GM23338 (cell line): ENCODE measurements around the gene LRRC28. TPM values are rescaled to one million over a fixed set of nuclear protein-coding genes. Genes with fewer than 3 reads are reported as not detected.

ENCODE experiments used
- ATAC-seq: fragments of 200-7000 bp; cut with Tn5 transposase; 3 replicates; pipeline ENCODE4 v1.9.1; 2020
- DNase-seq: peaks from one replicate; pipeline ENCODE4 v3.0.0-alpha.2; 2015; ENCODE audit warnings: low spot score
- H2AFZ ChIP-seq: fragments of 200-600 bp; sonication (generic); 2 replicates; pipeline ENCODE4 v1.8.0; 2016; ENCODE audit warnings: antibody characterized with exemption, mild to moderate bottlenecking, moderate library complexity
- H3F3A ChIP-seq: fragments of 200-600 bp; sonication (generic); replicated peaks from 2 replicates; pipeline ENCODE4 v1.8.0; 2017; ENCODE audit warnings: antibody characterized with exemption, mixed run types, low read depth
- H3K27ac ChIP-seq: fragments of 200-600 bp; sonication (generic); 2 replicates; pipeline ENCODE4 v1.6.1; 2016; ENCODE audit warnings: low read depth
- H3K27me3 ChIP-seq: fragments of 200-600 bp; sonication (generic); 2 replicates; pipeline ENCODE4 v1.8.0; 2016; ENCODE audit warnings: mild to moderate bottlenecking, mixed run types, moderate library complexity; ENCODE audit not compliant: insufficient read depth
- H3K36me3 ChIP-seq: fragments of 200-600 bp; sonication (generic); 2 replicates; pipeline ENCODE4 v1.8.0; 2016; ENCODE audit warnings: mild to moderate bottlenecking; ENCODE audit not compliant: insufficient read depth
- H3K4me1 ChIP-seq: fragments of 200-600 bp; sonication (generic); 2 replicates; pipeline ENCODE4 v1.8.0; 2016; ENCODE audit warnings: mild to moderate bottlenecking, moderate library complexity; ENCODE audit not compliant: insufficient read depth
- H3K4me2 ChIP-seq: fragments of 200-600 bp; sonication (generic); 2 replicates; pipeline ENCODE4 v1.7.1; 2017; ENCODE audit warnings: mixed run types
- H3K4me3 ChIP-seq: fragments of 200-600 bp; sonication (generic); 2 replicates; pipeline ENCODE4 v1.6.1; 2016; ENCODE audit warnings: mixed run types
- H3K79me2 ChIP-seq: fragments of 200-600 bp; sonication (generic); replicated peaks from 2 replicates; pipeline ENCODE4 v1.8.0; 2017; ENCODE audit warnings: mild to moderate bottlenecking; ENCODE audit not compliant: insufficient read depth
- H3K9me2 ChIP-seq: fragments of 200-600 bp; sonication (generic); 2 replicates; pipeline ENCODE4 v1.8.0; 2017; ENCODE audit not compliant: insufficient read depth
- H4K20me1 ChIP-seq: fragments of 200-600 bp; sonication (generic); replicated peaks from 2 replicates; pipeline ENCODE4 v1.8.0; 2017; ENCODE audit warnings: mild to moderate bottlenecking; ENCODE audit not compliant: insufficient read depth
- H3K27ac Mint-ChIP-seq: 2 replicates; pipeline ENCODE4 v1.8.0; 2020; ENCODE audit warnings: inconsistent platforms, mild to moderate bottlenecking, moderate library complexity, mixed read lengths
- H3K27me3 Mint-ChIP-seq: 3 replicates; pipeline ENCODE4 v1.8.0; 2022; ENCODE audit warnings: low read depth, mild to moderate bottlenecking, moderate library complexity, mixed read lengths, inconsistent platforms; ENCODE audit not compliant: insufficient read depth, poor library complexity
- H3K36me3 Mint-ChIP-seq: 3 replicates; pipeline ENCODE4 v1.8.0; 2021; ENCODE audit warnings: low read depth, mild to moderate bottlenecking, inconsistent platforms, moderate library complexity, mixed read lengths
- H3K4me1 Mint-ChIP-seq: 3 replicates; pipeline ENCODE4 v1.8.0; 2020; ENCODE audit warnings: mild to moderate bottlenecking, inconsistent platforms, mixed read lengths
- H3K4me3 Mint-ChIP-seq: 3 replicates; pipeline ENCODE4 v1.8.0; 2021; ENCODE audit warnings: moderate library complexity, mild to moderate bottlenecking, inconsistent platforms, mixed read lengths
- H3K9me3 Mint-ChIP-seq: 3 replicates; pipeline ENCODE4 v1.8.0; 2020; ENCODE audit warnings: moderate library complexity, mild to moderate bottlenecking, inconsistent platforms, mixed read lengths
- EZH2 ChIP-seq: fragments of 200-600 bp; sonication (generic); IDR thresholded peaks from one replicate; pipeline ENCODE4 v1.8.0; 2017; ENCODE audit warnings: antibody characterized with exemption, mild to moderate bottlenecking, low read depth; ENCODE audit not compliant: unreplicated experiment
- EZH2phosphoT487 ChIP-seq: fragments of 200-600 bp; sonication (generic); IDR thresholded peaks from one replicate; pipeline ENCODE4 v1.8.1; 2018; ENCODE audit warnings: antibody characterized with exemption; ENCODE audit not compliant: unreplicated experiment
- JUNB ChIP-seq: IDR thresholded peaks from one replicate; pipeline ENCODE4 v1.6.1; 2016; ENCODE audit warnings: antibody characterized with exemption; ENCODE audit not compliant: unreplicated experiment
- NANOG ChIP-seq: IDR thresholded peaks from 2 replicates; pipeline ENCODE4 v1.6.1; 2016; ENCODE audit warnings: antibody characterized with exemption, borderline replicate concordance
- POLR2AphosphoS5 ChIP-seq: IDR thresholded peaks from 2 replicates; pipeline ENCODE4 v1.6.1; 2016; ENCODE audit warnings: antibody characterized with exemption, low read depth
- ZNF114 ChIP-seq: fragments of 250-450 bp; sonication (Bioruptor Pico); IDR thresholded peaks from 2 replicates; pipeline ENCODE4 v1.5.0; 2020; ENCODE audit warnings: mild to moderate bottlenecking, moderate library complexity
- ZNF331 ChIP-seq: fragments of 250-450 bp; sonication (Bioruptor Pico); IDR thresholded peaks from 2 replicates; pipeline ENCODE4 v1.5.0; 2020; ENCODE audit warnings: low read depth, mild to moderate bottlenecking, moderate library complexity
- polyA plus RNA-seq: library from polyadenylated mRNA; unstranded; fragments of >200 nt; fragmentation: Nextera tagmentation; extraction: Ambion mirVana; gene quantifications from 2 replicates; pipeline ENCODE4 v1.2.1, GENCODE V29; 2016
- total RNA-seq: library from RNA; depleted of rRNA; stranded (reverse); fragments of >200 nt; shearing (Covaris generic); gene quantifications from 2 replicates; pipeline ENCODE4 v1.2.3, GENCODE V29; 2014
- TF ChIP-seq, protein P1 (sequence below): fragments of 250-450 bp; sonication (Bioruptor Pico); IDR thresholded peaks from 2 replicates; pipeline ENCODE4 v1.5.0; 2020; ENCODE audit warnings: mild to moderate bottlenecking, moderate library complexity
- TF ChIP-seq, protein P2 (sequence below): IDR thresholded peaks from 2 replicates; pipeline ENCODE4 v1.6.1; 2016; ENCODE audit warnings: antibody characterized with exemption
- TF ChIP-seq, protein P3 (sequence below): IDR thresholded peaks from one replicate; pipeline ENCODE4 v1.6.1; 2018; ENCODE audit warnings: antibody characterized with exemption; ENCODE audit not compliant: unreplicated experiment

Gene LRRC28
- total and polyA plus RNA-seq, 2 experiments from 2014 or later: 12.9 to 28.4 TPM

DNA sequence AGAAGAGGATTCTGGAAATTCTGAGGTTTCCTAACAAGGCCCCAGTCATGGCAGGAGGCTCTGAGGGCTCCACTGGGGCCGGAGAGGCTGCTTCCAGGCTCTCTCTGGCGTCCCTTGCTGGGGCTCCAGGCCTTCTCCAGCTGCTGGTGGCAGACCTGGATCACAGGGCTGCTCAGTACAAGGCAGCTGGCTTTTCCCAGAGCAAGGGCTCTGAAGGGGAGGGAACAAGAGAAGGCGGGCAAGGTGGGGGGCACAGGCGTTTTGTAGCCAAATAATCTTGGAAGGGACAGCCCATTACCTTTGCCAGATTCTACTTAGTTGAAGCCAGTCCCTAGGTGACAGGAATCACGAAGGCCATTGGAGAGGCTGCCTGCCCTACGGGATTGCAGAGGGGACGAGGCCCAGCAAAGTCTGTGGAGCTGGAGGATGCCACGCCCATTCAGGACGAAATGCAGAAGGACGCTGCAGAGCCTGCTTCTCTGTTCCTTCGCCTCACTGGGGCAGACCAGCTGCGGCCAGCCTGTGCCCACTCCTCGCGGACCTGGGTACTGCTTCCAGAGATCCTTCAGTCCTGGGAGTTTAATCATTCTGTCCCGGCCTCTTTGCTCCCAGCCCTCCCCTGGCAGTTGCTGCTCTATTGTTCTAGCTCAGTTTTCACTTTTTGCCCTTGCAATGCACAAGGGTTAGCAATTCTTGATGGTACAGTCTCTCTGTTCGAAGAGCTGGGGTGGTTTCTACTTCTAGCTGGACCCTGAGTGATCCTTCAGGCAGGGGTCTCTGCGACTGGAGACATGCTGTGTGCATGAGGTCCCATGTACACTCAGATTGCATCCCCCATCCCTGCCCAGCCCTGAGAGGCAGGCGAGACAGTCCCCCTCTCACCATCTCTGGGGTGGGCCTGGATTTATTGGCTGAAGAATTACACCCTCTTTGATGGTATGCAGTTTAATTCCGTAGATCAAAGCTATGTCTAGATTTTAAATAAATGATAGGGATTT, 165.2 kb downstream of the LRRC28 start (continued):
- TF ChIP-seq, protein P1, sequence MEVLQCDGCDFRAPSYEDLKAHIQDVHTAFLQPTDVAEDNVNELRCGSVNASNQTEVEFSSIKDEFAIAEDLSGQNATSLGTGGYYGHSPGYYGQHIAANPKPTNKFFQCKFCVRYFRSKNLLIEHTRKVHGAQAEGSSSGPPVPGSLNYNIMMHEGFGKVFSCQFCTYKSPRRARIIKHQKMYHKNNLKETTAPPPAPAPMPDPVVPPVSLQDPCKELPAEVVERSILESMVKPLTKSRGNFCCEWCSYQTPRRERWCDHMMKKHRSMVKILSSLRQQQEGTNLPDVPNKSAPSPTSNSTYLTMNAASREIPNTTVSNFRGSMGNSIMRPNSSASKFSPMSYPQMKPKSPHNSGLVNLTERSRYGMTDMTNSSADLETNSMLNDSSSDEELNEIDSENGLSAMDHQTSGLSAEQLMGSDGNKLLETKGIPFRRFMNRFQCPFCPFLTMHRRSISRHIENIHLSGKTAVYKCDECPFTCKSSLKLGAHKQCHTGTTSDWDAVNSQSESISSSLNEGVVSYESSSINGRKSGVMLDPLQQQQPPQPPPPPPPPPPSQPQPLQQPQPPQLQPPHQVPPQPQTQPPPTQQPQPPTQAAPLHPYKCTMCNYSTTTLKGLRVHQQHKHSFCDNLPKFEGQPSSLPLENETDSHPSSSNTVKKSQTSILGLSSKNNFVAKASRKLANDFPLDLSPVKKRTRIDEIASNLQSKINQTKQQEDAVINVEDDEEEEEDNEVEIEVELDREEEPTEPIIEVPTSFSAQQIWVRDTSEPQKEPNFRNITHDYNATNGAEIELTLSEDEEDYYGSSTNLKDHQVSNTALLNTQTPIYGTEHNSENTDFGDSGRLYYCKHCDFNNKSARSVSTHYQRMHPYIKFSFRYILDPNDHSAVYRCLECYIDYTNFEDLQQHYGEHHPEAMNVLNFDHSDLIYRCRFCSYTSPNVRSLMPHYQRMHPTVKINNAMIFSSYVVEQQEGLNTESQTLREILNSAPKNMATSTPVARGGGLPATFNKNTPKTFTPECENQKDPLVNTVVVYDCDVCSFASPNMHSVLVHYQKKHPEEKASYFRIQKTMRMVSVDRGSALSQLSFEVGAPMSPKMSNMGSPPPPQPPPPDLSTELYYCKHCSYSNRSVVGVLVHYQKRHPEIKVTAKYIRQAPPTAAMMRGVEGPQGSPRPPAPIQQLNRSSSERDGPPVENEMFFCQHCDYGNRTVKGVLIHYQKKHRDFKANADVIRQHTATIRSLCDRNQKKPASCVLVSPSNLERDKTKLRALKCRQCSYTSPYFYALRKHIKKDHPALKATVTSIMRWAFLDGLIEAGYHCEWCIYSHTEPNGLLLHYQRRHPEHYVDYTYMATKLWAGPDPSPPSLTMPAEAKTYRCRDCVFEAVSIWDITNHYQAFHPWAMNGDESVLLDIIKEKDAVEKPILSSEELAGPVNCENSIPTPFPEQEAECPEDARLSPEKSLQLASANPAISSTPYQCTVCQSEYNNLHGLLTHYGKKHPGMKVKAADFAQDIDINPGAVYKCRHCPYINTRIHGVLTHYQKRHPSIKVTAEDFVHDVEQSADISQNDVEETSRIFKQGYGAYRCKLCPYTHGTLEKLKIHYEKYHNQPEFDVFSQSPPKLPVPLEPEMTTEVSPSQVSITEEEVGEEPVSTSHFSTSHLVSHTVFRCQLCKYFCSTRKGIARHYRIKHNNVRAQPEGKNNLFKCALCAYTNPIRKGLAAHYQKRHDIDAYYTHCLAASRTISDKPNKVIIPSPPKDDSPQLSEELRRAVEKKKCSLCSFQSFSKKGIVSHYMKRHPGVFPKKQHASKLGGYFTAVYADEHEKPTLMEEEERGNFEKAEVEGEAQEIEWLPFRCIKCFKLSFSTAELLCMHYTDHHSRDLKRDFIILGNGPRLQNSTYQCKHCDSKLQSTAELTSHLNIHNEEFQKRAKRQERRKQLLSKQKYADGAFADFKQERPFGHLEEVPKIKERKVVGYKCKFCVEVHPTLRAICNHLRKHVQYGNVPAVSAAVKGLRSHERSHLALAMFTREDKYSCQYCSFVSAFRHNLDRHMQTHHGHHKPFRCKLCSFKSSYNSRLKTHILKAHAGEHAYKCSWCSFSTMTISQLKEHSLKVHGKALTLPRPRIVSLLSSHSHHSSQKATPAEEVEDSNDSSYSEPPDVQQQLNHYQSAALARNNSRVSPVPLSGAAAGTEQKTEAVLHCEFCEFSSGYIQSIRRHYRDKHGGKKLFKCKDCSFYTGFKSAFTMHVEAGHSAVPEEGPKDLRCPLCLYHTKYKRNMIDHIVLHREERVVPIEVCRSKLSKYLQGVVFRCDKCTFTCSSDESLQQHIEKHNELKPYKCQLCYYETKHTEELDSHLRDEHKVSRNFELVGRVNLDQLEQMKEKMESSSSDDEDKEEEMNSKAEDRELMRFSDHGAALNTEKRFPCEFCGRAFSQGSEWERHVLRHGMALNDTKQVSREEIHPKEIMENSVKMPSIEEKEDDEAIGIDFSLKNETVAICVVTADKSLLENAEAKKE (CRISPR knock-in tag): no peak
- TF ChIP-seq, protein P2, sequence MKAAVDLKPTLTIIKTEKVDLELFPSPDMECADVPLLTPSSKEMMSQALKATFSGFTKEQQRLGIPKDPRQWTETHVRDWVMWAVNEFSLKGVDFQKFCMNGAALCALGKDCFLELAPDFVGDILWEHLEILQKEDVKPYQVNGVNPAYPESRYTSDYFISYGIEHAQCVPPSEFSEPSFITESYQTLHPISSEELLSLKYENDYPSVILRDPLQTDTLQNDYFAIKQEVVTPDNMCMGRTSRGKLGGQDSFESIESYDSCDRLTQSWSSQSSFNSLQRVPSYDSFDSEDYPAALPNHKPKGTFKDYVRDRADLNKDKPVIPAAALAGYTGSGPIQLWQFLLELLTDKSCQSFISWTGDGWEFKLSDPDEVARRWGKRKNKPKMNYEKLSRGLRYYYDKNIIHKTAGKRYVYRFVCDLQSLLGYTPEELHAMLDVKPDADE: no peak
- no peak for TF ChIP-seq POLR2AphosphoS5

DNA sequence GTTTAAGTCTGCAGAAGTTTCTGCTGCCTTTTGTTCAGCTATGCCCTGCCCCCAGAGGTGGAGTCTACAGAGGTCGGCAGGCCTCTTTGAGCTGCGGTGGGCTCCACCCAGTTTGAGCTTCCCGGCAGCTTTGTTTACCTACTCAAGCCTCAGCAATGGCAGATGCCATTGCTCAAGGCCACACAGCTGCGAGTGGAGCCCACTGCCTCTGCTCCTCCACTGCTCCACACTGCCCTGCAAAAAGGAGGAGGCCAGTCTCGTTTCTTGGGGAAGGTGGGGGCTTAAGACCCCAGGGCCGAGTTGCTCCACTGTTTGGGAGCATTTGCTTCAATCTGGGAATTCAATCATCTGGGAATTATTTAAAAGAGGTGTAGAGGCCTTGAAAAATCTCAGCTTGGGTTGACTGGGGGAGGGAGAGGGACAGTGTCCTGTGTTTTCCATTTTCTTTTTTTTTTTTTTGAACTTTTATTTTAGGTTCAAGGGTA, 169.9 kb downstream of the LRRC28 start:
- Histone ChIP-seq H3K36me3 (no peaks in the 10 kb centered on the region), H2AFZ (peak overlapping the region; percentile 93)
- peak; percentile 58 for ATAC-seq
- TF ChIP-seq EZH2: no peak
- no peak for TF ChIP-seq NANOG
- no peak for TF ChIP-seq ZNF331 (CRISPR knock-in tag)
- TF ChIP-seq ZNF114 (CRISPR knock-in tag): no peak
- TF ChIP-seq JUNB: no peak
- TF ChIP-seq EZH2phosphoT487: no peak
- TF ChIP-seq, protein P2: no peak
- TF ChIP-seq POLR2AphosphoS5: no peak
- TF ChIP-seq, protein P3, sequence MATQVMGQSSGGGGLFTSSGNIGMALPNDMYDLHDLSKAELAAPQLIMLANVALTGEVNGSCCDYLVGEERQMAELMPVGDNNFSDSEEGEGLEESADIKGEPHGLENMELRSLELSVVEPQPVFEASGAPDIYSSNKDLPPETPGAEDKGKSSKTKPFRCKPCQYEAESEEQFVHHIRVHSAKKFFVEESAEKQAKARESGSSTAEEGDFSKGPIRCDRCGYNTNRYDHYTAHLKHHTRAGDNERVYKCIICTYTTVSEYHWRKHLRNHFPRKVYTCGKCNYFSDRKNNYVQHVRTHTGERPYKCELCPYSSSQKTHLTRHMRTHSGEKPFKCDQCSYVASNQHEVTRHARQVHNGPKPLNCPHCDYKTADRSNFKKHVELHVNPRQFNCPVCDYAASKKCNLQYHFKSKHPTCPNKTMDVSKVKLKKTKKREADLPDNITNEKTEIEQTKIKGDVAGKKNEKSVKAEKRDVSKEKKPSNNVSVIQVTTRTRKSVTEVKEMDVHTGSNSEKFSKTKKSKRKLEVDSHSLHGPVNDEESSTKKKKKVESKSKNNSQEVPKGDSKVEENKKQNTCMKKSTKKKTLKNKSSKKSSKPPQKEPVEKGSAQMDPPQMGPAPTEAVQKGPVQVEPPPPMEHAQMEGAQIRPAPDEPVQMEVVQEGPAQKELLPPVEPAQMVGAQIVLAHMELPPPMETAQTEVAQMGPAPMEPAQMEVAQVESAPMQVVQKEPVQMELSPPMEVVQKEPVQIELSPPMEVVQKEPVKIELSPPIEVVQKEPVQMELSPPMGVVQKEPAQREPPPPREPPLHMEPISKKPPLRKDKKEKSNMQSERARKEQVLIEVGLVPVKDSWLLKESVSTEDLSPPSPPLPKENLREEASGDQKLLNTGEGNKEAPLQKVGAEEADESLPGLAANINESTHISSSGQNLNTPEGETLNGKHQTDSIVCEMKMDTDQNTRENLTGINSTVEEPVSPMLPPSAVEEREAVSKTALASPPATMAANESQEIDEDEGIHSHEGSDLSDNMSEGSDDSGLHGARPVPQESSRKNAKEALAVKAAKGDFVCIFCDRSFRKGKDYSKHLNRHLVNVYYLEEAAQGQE: no peak

More for the DNA sequence above, 169.9 kb downstream of the LRRC28 start:
- peaks cover 2% of the 10 kb centered on the region; the same call in 1 of the 3 replicates for H3K9me3 Mint-ChIP-seq
- DNase-seq: no peak
- no peaks in the 10 kb centered on the region for H3K27me3 ChIP-seq
- no peak overlapping the region for H3K27ac ChIP-seq
- no peaks in the 10 kb centered on the region for H3K79me2 ChIP-seq
- no peaks in the 10 kb centered on the region for H3F3A ChIP-seq
- H3K4me3 ChIP-seq: no peak overlapping the region
- no peaks in the 10 kb centered on the region for H4K20me1 ChIP-seq
- H3K4me2 ChIP-seq: no peak overlapping the region
- no peaks in the 10 kb centered on the region for H3K27me3 Mint-ChIP-seq
- H3K4me1 ChIP-seq: no peaks in the 10 kb centered on the region
- H3K27ac Mint-ChIP-seq: no peak overlapping the region
- peaks cover 2% of the 10 kb centered on the region; the same call in 1 of the 3 replicates for H3K36me3 Mint-ChIP-seq
- H3K9me2 ChIP-seq: no peaks in the 10 kb centered on the region
- no peak overlapping the region for H3K4me3 Mint-ChIP-seq
- peaks cover 8% of the 10 kb centered on the region; the same call in 2 of the 3 replicates for H3K4me1 Mint-ChIP-seq
